Mammary microvascular endothelial cell (primary cell): ENCODE measurements around the gene C2CD2. TPM values are rescaled to one million over a fixed set of nuclear protein-coding genes. Genes with fewer than 3 reads are reported as not detected.

Experiments
- total RNA-seq: library from RNA; depleted of rRNA; stranded (reverse); fragments of >200 nt; gene quantifications from 2 replicates; pipeline ENCODE4 v1.2.3, GENCODE V29; 2015

The C2CD2 gene
- total RNA-seq = 20.4 and 30.1 TPM in 2 replicates

GRCh38 chr21:41953831-41954653 lies at the start of gene C2CD2:
C2CD2 (minus strand) TSS chr21:41954018; CDS start chr21:41953648, 370 bp downstream.

DNA sequence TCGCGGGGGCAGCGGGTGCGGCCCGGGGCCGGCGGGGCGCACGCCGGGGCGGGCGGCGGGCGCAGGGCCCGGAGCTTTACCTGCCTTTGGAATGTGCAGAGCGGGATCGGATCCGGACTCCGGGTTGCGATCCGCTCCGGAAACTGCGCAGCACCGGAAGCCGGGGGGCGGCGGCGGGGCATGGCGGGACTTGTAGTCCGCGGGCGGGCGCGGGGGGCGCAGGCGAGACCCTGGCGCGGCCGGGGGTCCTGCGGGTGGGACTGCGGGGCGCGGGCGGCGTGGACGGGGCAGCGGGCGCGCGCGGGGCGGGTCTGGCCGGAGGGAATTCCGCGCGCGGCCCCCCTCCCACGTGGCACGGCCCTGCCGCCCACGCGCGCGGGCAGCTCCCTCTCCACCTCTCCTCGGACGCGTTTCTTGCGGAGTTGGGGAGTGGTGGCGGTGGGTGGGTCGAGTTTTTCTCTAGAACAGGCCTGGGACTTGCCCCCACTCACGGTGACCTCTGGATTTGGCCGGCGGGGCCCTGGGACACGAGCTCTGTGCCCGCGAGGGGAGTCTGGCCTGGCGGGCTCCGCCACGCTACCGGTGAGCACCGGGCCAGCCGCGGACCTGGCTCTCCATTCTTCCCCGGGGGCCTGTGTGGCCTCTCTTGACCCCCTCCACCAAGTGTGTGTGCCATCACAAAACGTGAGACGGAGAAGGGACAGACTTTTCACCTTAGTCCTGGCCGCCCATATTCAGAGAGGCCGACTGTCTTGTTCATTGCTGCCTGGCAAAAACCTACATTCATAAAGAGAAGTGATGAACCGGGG lies 74.4 kb downstream of the C2CD2 start, which contains the start of gene PRDM15:
Gene PRDM15, minus strand, starts transcription at position 155 of the 809 bp plus-strand sequence. CDS start 18,981 bp downstream, outside the sequence.

Other genes with a start within 250 kb of the C2CD2 start
- not detected in 2 replicates for gene RIPK4, start 187.0 kb downstream of the C2CD2 start, total RNA-seq
- 2.9 and 3.5 TPM in 2 replicates for gene PRDM15, start 74.7 kb downstream of the C2CD2 start, total RNA-seq
- 6.1 and 6.3 TPM in 2 replicates for gene ZBTB21, start 56.3 kb upstream of the C2CD2 start, total RNA-seq
- not detected in 2 replicates for gene UMODL1, start 117.3 kb upstream of the C2CD2 start, total RNA-seq